DOHH2 (cell line): ENCODE measurements around the gene SNAPC2.

Experiments used
- H3F3A ChIP-seq: fragments of 200-600 bp; sonication (generic), shearing (Covaris generic); 2 replicates; pipeline ENCODE4 v1.6.0; 2016; ENCODE audit warnings: antibody characterized with exemption, mild to moderate bottlenecking; ENCODE audit not compliant: control insufficient read depth, insufficient read depth
- H3K27ac ChIP-seq: fragments of 200-600 bp; sonication (generic); 2 replicates; pipeline ENCODE4 v1.5.1; 2014; ENCODE audit warnings: low read depth, mild to moderate bottlenecking, low read length, moderate library complexity
- H3K27me3 ChIP-seq: fragments of 200-600 bp; sonication (generic); 2 replicates; pipeline ENCODE4 v1.6.1; 2014; ENCODE audit warnings: mild to moderate bottlenecking, low read length, mixed read lengths; ENCODE audit not compliant: control insufficient read depth
- H3K36me3 ChIP-seq: fragments of 200-600 bp; sonication (generic); 2 replicates; pipeline ENCODE4 v1.6.1; 2014; ENCODE audit warnings: mild to moderate bottlenecking, low read length, moderate library complexity, mixed read lengths; ENCODE audit not compliant: control insufficient read depth
- H3K4me1 ChIP-seq: fragments of 200-600 bp; sonication (generic); 2 replicates; pipeline ENCODE4 v1.6.1; 2014; ENCODE audit warnings: mild to moderate bottlenecking, low read length, mixed read lengths; ENCODE audit not compliant: control insufficient read depth
- H3K4me2 ChIP-seq: fragments of 200-600 bp; sonication (generic); 2 replicates; pipeline ENCODE4 v1.6.0; 2014; ENCODE audit warnings: mild to moderate bottlenecking, low read length, moderate library complexity
- H3K4me3 ChIP-seq: fragments of 200-600 bp; sonication (generic); 2 replicates; pipeline ENCODE4 v1.5.1; 2014; ENCODE audit warnings: mild to moderate bottlenecking, low read length, mixed read lengths
- H3K79me2 ChIP-seq: fragments of 200-600 bp; sonication (generic); 2 replicates; pipeline ENCODE4 v1.6.1; 2014; ENCODE audit warnings: mild to moderate bottlenecking, low read length, mixed read lengths; ENCODE audit not compliant: control insufficient read depth
- H3K9me2 ChIP-seq: fragments of 200-600 bp; sonication (generic); replicated peaks from 2 replicates; pipeline ENCODE4 v1.6.1; 2014; ENCODE audit warnings: mild to moderate bottlenecking, low read length, mixed read lengths; ENCODE audit not compliant: control insufficient read depth
- H3K9me3 ChIP-seq: fragments of 200-600 bp; sonication (generic); 2 replicates; pipeline ENCODE4 v1.6.1; 2014; ENCODE audit warnings: antibody characterized with exemption, low read length, mixed read lengths; ENCODE audit not compliant: control insufficient read depth, insufficient read depth
- H4K20me1 ChIP-seq: fragments of 200-600 bp; sonication (generic); 2 replicates; pipeline ENCODE4 v1.6.0; 2014; ENCODE audit warnings: low read depth, mild to moderate bottlenecking, antibody characterized with exemption, low read length, moderate library complexity; ENCODE audit not compliant: control insufficient read depth, insufficient read depth
- CTCF ChIP-seq: fragments of 200-600 bp; sonication (generic); IDR thresholded peaks from one replicate; pipeline ENCODE4 v1.5.1; 2014; ENCODE audit warnings: antibody characterized with exemption, mild to moderate bottlenecking, low read depth, low read length; ENCODE audit not compliant: poor library complexity, severe bottlenecking
- EZH2phosphoT487 ChIP-seq: fragments of 200-600 bp; sonication (generic); IDR thresholded peaks from 2 replicates; pipeline ENCODE4 v1.6.1; 2017; ENCODE audit warnings: borderline replicate concordance, mild to moderate bottlenecking, antibody characterized with exemption, low read length, moderate library complexity, mixed read lengths

Gene SNAPC2

GRCh38 chr19:7899751-7900378, 20.3 kb upstream of the SNAPC2 start:
- Histone ChIP-seq H3K9me3 (no peaks in the 10 kb centered on the region), H3K4me2 (no peak overlapping the region), H3F3A (no peaks in the 10 kb centered on the region), H4K20me1 (peaks cover 5% of the 10 kb centered on the region; the same call in 1 of the 2 replicates), H3K36me3 (peaks cover 8% of the 10 kb centered on the region; the same call in 1 of the 2 replicates), H3K27me3 (no peaks in the 10 kb centered on the region), H3K79me2 (peaks cover 17% of the 10 kb centered on the region), H3K9me2 (no peaks in the 10 kb centered on the region), H3K4me1 (peaks cover 12% of the 10 kb centered on the region), H3K27ac (no peak overlapping the region), H3K4me3 (no peak overlapping the region)
- TF ChIP-seq EZH2phosphoT487 (no peak), CTCF (no peak)

DNA sequence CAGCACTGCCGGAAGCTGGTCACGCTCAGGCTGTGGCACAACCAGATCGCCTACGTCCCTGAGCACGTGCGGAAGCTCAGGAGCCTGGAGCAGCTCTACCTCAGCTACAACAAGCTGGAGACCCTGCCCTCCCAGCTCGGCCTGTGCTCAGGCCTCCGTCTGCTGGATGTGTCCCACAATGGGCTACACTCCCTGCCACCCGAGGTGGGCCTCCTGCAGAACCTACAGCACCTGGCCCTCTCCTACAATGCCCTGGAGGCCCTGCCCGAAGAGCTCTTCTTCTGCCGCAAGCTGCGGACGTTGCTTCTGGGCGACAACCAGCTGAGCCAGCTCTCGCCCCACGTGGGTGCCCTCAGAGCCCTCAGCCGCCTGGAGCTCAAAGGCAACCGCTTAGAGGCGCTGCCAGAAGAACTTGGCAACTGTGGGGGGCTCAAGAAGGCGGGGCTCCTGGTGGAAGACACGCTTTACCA, 19.7 kb upstream of the SNAPC2 start:
- no peak overlapping the region for H3K4me2 ChIP-seq
- no peaks in the 10 kb centered on the region for H3F3A ChIP-seq
- no peak overlapping the region for H3K4me3 ChIP-seq
- peaks cover 10% of the 10 kb centered on the region for H4K20me1 ChIP-seq
- H3K9me2 ChIP-seq = no peaks in the 10 kb centered on the region
- H3K27ac ChIP-seq = no peak overlapping the region
- H3K27me3 ChIP-seq = no peaks in the 10 kb centered on the region
- TF ChIP-seq CTCF = no peak
- no peak for TF ChIP-seq EZH2phosphoT487
- H3K79me2 ChIP-seq = peaks cover 23% of the 10 kb centered on the region
- no peaks in the 10 kb centered on the region for H3K9me3 ChIP-seq
- H3K4me1 ChIP-seq = peaks cover 18% of the 10 kb centered on the region
- peaks cover 13% of the 10 kb centered on the region; the same call in 1 of the 2 replicates for H3K36me3 ChIP-seq

DNA sequence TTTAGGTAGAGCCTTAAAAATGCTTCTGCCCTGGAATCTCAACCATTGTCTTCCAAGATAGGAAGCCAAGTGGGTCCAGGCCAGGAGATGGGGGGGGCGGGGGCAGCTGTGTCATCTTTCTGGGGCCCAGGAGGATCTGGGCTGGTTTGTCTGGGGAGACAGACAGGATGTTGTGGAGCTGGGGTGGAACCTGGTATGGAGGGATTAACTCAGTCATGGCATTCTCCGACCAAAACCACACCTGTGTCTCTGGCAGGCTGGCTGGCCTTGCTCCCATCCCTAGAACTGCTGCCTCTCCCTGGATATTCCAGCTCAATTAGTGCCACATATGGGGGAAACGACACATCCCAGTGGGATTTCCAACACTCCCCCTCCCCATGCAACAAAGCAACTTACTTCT, 19.2 kb upstream of the SNAPC2 start:
- H3K27me3 ChIP-seq = no peaks in the 10 kb centered on the region
- TF ChIP-seq EZH2phosphoT487 (no peak), CTCF (no peak)
- H3K9me2 ChIP-seq = no peaks in the 10 kb centered on the region
- H3K36me3 ChIP-seq = peaks cover 16% of the 10 kb centered on the region
- H3K4me1 ChIP-seq = peaks cover 18% of the 10 kb centered on the region
- no peaks in the 10 kb centered on the region for H3K9me3 ChIP-seq
- H3K4me2 ChIP-seq = no peak overlapping the region
- peaks cover 10% of the 10 kb centered on the region for H4K20me1 ChIP-seq
- no peak overlapping the region for H3K4me3 ChIP-seq
- no peaks in the 10 kb centered on the region for H3F3A ChIP-seq
- peaks cover 28% of the 10 kb centered on the region for H3K79me2 ChIP-seq
- H3K27ac ChIP-seq = no peak overlapping the region
